KMS-11 (cell line): ENCODE results near the gene CBY2.
"Not testable (repeated sequence)": the region's sequence is repeated elsewhere in the genome, so short reads cannot be mapped to it uniquely, and the experiment has no call there.

ENCODE experiments used
- H2AFZ ChIP-seq: fragments of 200-600 bp; sonication (generic); 2 replicates; pipeline ENCODE4 v1.6.1; 2016; ENCODE audit warnings: antibody characterized with exemption, mixed run types, low read depth
- H3K27ac ChIP-seq: fragments of 200-600 bp; sonication (generic); 2 replicates; pipeline ENCODE4 v1.6.1; 2016; ENCODE audit warnings: mild to moderate bottlenecking, mixed run types
- H3K27me3 ChIP-seq: fragments of 200-600 bp; sonication (generic); 2 replicates; pipeline ENCODE4 v1.6.1; 2017; ENCODE audit warnings: mild to moderate bottlenecking, low read depth, mixed run types, moderate library complexity; ENCODE audit not compliant: insufficient read depth
- H3K36me3 ChIP-seq: fragments of 200-600 bp; sonication (generic); 2 replicates; pipeline ENCODE4 v1.6.1; 2017; ENCODE audit warnings: mild to moderate bottlenecking, mixed run types; ENCODE audit not compliant: insufficient read depth
- H3K4me1 ChIP-seq: fragments of 200-600 bp; sonication (generic); 2 replicates; pipeline ENCODE4 v1.6.1; 2016; ENCODE audit warnings: mild to moderate bottlenecking, low read depth, mixed run types; ENCODE audit not compliant: poor library complexity, severe bottlenecking
- H3K4me2 ChIP-seq: fragments of 200-600 bp; sonication (generic); 2 replicates; pipeline ENCODE4 v1.7.0; 2016; ENCODE audit warnings: mild to moderate bottlenecking, mixed run types
- H3K4me3 ChIP-seq: fragments of 200-600 bp; sonication (generic); IDR thresholded peaks from 2 replicates; pipeline ENCODE4 v1.6.1; 2017; ENCODE audit warnings: low read depth, low read length, mixed read lengths; ENCODE audit not compliant: insufficient read depth
- H3K79me2 ChIP-seq: fragments of 200-600 bp; sonication (generic); 2 replicates; pipeline ENCODE4 v1.6.1; 2016; ENCODE audit warnings: low read depth, mixed run types; ENCODE audit not compliant: insufficient read depth
- H3K9ac ChIP-seq: fragments of 200-600 bp; sonication (generic); 2 replicates; pipeline ENCODE4 v1.6.1; 2016; ENCODE audit warnings: mild to moderate bottlenecking, mixed run types
- H4K20me1 ChIP-seq: fragments of 200-600 bp; sonication (generic); 2 replicates; pipeline ENCODE4 v1.6.1; 2016; ENCODE audit warnings: mild to moderate bottlenecking, mixed run types; ENCODE audit not compliant: insufficient read depth
- TF ChIP-seq, protein P1 (sequence below): fragments of 200-600 bp; sonication (generic); conservative IDR thresholded peaks from 2 replicates; pipeline ENCODE4 v1.6.1; 2017; ENCODE audit warnings: low read depth, mild to moderate bottlenecking, antibody characterized with exemption, low read length, moderate library complexity, mixed read lengths

CBY2 gene, protein sequence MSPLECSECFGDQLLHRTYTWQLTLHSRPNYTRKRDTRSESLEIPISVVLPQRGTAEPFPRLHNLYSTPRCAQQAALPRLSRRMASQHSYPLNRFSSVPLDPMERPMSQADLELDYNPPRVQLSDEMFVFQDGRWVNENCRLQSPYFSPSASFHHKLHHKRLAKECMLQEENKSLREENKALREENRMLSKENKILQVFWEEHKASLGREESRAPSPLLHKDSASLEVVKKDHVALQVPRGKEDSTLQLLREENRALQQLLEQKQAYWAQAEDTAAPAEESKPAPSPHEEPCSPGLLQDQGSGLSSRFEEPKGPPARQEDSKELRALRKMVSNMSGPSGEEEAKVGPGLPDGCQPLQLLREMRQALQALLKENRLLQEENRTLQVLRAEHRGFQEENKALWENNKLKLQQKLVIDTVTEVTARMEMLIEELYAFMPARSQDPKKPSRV

DNA sequence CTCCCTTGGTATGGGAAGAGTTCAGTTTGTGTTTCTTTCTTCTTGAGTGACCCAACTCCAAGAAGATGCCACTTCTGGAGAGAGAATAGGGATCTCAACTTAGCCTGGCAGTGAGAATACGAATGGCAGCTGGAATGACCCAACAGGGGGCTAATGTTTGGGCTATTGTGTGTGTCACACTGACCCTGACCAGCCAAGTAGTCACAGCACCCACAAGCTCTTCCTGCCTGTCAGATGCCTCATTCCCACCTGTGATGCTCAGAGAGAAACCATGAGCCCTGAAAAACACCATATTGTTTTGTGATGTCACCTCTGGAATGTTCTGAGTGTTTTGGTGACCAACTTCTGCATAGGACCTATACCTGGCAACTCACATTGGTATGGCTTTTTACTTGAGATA, at the start of gene CBY2:
CBY2 (plus strand) TSS at position 233 of the 400 bp plus-strand sequence; CDS start at position 304, 71 bp downstream.
- H3K9ac ChIP-seq, result peak within 1 kb of the TSS; percentile 97
- H3K27me3 ChIP-seq, result no peaks in the 10 kb centered on the region
- H4K20me1 ChIP-seq, result no peaks in the 10 kb centered on the region
- TF ChIP-seq, protein P1, sequence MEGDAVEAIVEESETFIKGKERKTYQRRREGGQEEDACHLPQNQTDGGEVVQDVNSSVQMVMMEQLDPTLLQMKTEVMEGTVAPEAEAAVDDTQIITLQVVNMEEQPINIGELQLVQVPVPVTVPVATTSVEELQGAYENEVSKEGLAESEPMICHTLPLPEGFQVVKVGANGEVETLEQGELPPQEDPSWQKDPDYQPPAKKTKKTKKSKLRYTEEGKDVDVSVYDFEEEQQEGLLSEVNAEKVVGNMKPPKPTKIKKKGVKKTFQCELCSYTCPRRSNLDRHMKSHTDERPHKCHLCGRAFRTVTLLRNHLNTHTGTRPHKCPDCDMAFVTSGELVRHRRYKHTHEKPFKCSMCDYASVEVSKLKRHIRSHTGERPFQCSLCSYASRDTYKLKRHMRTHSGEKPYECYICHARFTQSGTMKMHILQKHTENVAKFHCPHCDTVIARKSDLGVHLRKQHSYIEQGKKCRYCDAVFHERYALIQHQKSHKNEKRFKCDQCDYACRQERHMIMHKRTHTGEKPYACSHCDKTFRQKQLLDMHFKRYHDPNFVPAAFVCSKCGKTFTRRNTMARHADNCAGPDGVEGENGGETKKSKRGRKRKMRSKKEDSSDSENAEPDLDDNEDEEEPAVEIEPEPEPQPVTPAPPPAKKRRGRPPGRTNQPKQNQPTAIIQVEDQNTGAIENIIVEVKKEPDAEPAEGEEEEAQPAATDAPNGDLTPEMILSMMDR, result no peak
- H3K27ac ChIP-seq, result peak within 1 kb of the TSS; percentile 99
- H3K4me3 ChIP-seq, result no peak within 1 kb of the TSS
- peaks cover 67% of the 10 kb centered on the region for H3K4me1 ChIP-seq
- peak within 1 kb of the TSS; percentile 84 for H3K4me2 ChIP-seq
- H3K79me2 ChIP-seq, result peaks cover 37% of the 10 kb centered on the region
- H2AFZ ChIP-seq, result peak within 1 kb of the TSS; percentile 4
- no peaks in the 10 kb centered on the region for H3K36me3 ChIP-seq

DNA sequence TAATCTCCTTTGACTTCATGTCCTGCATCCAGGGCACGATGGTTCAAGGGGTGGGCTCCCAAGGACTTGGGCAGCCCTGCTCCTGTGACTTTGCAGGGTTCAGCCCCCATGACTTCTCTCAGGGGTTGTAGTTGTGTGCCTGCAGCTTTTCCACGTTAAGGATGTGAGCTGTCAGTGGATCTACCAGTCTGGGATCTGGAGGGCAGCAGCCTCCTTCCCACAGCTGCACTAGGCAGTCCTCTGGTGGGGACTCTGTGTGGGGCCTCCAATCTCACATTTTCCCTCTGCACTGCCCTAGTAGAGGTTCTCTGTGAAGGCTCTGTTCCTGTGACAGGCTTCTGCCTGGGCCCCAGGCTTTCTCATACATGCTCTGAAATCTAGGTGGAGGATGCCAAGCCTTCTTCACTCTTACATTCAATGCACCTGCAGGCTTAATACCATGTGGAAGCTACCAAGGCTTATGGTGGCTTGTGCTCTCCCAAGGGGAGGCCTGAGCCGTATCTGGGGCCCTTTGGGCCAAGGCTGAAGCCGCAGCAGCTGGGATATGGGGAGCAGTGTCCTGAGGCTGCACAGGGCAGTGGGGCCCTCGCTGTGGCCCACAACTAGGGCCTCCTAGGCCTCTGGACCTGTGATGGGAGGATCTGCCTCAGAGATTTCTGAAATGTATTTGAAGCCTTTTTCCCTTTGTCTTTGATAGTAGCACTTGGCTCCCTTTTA, 47.3 kb upstream of the CBY2 start:
- Histone ChIP-seq H3K4me3 (no peak overlapping the region), H3K4me1 (no peaks in the 10 kb centered on the region), H3K4me2 (no peak overlapping the region), H4K20me1 (no peaks in the 10 kb centered on the region), H3K9ac (no peak overlapping the region), H3K27ac (no peak overlapping the region), H3K27me3 (no peaks in the 10 kb centered on the region), H3K36me3 (no peaks in the 10 kb centered on the region), H3K79me2 (no peaks in the 10 kb centered on the region), H2AFZ (no peak overlapping the region)
- TF ChIP-seq, protein P1, result no peak

DNA sequence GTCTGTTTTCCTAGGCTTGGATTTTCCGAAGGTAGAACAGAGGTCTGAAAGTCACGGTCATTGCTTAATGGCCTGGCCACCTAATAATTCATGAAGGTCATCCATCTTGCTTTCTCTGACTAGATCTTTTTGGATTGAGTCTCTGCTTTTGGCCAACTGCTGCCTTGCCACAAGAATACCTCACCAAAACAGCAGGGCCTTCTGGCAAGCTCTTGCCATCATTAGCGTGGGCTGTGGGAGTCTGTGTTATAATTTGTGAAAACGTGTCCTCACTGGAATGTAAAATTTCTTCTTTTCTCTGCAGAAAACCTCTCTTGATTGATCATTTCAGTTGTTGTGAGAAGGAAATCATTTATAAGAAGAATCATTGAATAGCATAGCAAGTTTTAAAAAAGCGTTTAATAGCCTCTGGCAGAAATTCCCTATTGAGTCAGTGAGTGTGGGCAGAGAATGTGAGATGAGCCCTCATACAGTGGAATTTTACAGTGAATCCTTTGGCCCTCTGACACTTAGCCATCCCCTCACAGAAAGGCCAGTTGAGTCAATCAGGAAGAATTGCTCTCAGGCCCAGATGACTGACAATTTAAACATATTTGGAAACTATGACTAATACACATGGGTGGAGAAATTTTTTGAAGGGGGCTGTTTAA, 43.4 kb upstream of the CBY2 start:
- Histone ChIP-seq H3K4me2 (no peak overlapping the region), H3K27me3 (no peaks in the 10 kb centered on the region), H3K27ac (no peak overlapping the region), H4K20me1 (no peaks in the 10 kb centered on the region), H3K9ac (no peak overlapping the region), H3K4me1 (no peaks in the 10 kb centered on the region), H3K36me3 (no peaks in the 10 kb centered on the region), H3K4me3 (no peak overlapping the region), H2AFZ (no peak overlapping the region), H3K79me2 (no peaks in the 10 kb centered on the region)
- TF ChIP-seq, protein P1, result no peak

DNA sequence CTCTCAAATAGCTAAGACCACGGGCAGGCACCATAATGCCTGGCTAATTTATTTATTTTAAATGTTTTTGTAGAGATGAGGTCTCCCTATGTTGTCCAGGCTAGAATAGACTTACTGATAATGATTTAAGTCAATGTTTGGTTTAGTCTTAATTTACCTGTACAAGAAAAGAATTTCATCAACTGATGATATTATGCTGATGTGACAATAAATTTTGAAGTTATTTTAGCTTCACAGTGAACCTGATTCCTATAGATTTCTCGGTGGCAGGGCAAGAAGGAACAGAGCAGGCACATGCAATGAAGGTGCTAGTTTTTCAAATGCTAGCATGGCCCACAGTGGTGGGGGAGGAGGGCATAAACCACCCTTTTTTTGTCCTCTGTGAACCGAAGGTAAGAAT, 42.6 kb upstream of the CBY2 start:
- Histone ChIP-seq H3K4me1 (no peaks in the 10 kb centered on the region), H3K4me3 (no peak overlapping the region), H2AFZ (no peak overlapping the region), H3K79me2 (no peaks in the 10 kb centered on the region), H3K27ac (no peak overlapping the region), H3K27me3 (no peaks in the 10 kb centered on the region), H3K9ac (no peak overlapping the region), H4K20me1 (no peaks in the 10 kb centered on the region), H3K4me2 (no peak overlapping the region), H3K36me3 (no peaks in the 10 kb centered on the region)
- TF ChIP-seq, protein P1, result no peak

DNA sequence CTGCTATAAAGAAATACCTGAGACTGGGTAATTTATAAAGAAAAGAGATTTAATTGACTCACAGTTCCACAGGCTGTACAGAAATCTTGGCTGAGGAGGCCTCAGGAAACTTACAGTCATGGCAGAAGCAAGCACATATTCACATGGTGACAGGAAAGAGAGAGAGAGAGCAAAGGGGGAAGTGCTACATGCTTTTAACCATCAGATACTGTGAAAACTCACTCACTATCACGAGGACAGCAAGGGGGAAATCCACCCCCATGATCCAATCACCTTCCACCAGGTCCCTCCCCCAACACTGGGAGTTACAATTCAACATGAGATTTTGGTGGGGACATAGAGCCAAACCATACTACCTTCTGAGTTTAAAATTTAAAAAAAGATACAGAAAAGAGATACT, 41.7 kb upstream of the CBY2 start:
- not testable (repeated sequence) for H2AFZ ChIP-seq, H3K27ac ChIP-seq

More for the DNA sequence above, 41.7 kb upstream of the CBY2 start:
- not testable (repeated sequence) for H3K36me3 ChIP-seq, H3K9ac ChIP-seq, H3K4me3 ChIP-seq, H3K4me2 ChIP-seq, H3K27me3 ChIP-seq, H3K4me1 ChIP-seq, H4K20me1 ChIP-seq, H3K79me2 ChIP-seq
